ENCODE data around the gene SLC1A3.
"Not testable (repeated sequence)": the region's sequence is repeated elsewhere in the genome, so short reads cannot be mapped to it uniquely, and the experiment has no call there.

The SLC1A3 gene

GRCh38 chr5:36606428-36607113, at the start of gene SLC1A3:
SLC1A3 (plus strand) TSS chr5:36606606; CDS start chr5:36608424, 1,818 bp downstream.
- Histone ChIP-seq H3K27ac (ENCODE audit: low read length) (peak within 1 kb of the TSS; percentile 46), H3K9me3 (ENCODE audit: control insufficient read depth in 1 of 2, low read length in 2 of 2) (no peaks in the 10 kb centered on the region)

GRCh38 chr5:36558641-36559040, 47.8 kb upstream of the SLC1A3 start:
- Histone ChIP-seq H3K4me3 (ENCODE audit: low read depth in 1 of 2, low read length in 2 of 2) (no peak overlapping the region), H3K4me1 (ENCODE audit: control insufficient read depth in 1 of 2, insufficient read depth in 2 of 2, low read length in 2 of 2) (no peaks in the 10 kb centered on the region), H3K36me3 (ENCODE audit: control insufficient read depth in 1 of 2, insufficient read depth in 2 of 2, low read length in 2 of 2) (no peaks in the 10 kb centered on the region), H3K27ac (ENCODE audit: low read length) (no peak overlapping the region), H3K9me3 (ENCODE audit: control insufficient read depth in 1 of 2, low read length in 2 of 2) (peaks cover 0 to 2% of the 10 kb centered on the region in 2 donors), H3K27me3 (ENCODE audit: low read depth, low read length) (no peaks in the 10 kb centered on the region)

More at GRCh38 chr5:36606428-36607113, at the start of gene SLC1A3:
- no peaks in the 10 kb centered on the region for H3K36me3 ChIP-seq (ENCODE audit: control insufficient read depth in 1 of 2, insufficient read depth in 2 of 2, low read length in 2 of 2)
- H3K4me1 ChIP-seq (ENCODE audit: control insufficient read depth in 1 of 2, insufficient read depth in 2 of 2, low read length in 2 of 2): peaks cover 0 to 6% of the 10 kb centered on the region in 2 donors
- peak within 1 kb of the TSS; percentile 71 to 88 for H3K4me3 ChIP-seq (ENCODE audit: low read depth in 1 of 2, low read length in 2 of 2)
- no peaks in the 10 kb centered on the region for H3K27me3 ChIP-seq (ENCODE audit: low read depth, low read length)

- Histone ChIP-seq H3K4me1 (ENCODE audit: control insufficient read depth in 1 of 2, insufficient read depth in 2 of 2, low read length in 2 of 2) (no peaks in the 10 kb centered on the region), H3K27ac (ENCODE audit: low read length) (no peak overlapping the region), H3K4me3 (ENCODE audit: low read depth in 1 of 2, low read length in 2 of 2) (no peak overlapping the region), H3K36me3 (ENCODE audit: control insufficient read depth in 1 of 2, insufficient read depth in 2 of 2, low read length in 2 of 2) (no peaks in the 10 kb centered on the region), H3K27me3 (ENCODE audit: low read depth, low read length) (no peaks in the 10 kb centered on the region), H3K9me3 (ENCODE audit: control insufficient read depth in 1 of 2, low read length in 2 of 2) (peaks cover 0 to 2% of the 10 kb centered on the region in 2 donors)
These were observed 44.8 kb upstream of the SLC1A3 start for GRCh38 chr5:36561601-36562000.

GRCh38 chr5:36569491-36569890, 36.9 kb upstream of the SLC1A3 start:
- no peak overlapping the region for H3K27ac ChIP-seq (ENCODE audit: low read length)
- H3K27me3 ChIP-seq (ENCODE audit: low read depth, low read length): no peaks in the 10 kb centered on the region
- H3K4me3 ChIP-seq (ENCODE audit: low read depth in 1 of 2, low read length in 2 of 2): no peak overlapping the region
- no peaks in the 10 kb centered on the region for H3K9me3 ChIP-seq (ENCODE audit: control insufficient read depth in 1 of 2, low read length in 2 of 2)
- no peaks in the 10 kb centered on the region for H3K36me3 ChIP-seq (ENCODE audit: control insufficient read depth in 1 of 2, insufficient read depth in 2 of 2, low read length in 2 of 2)
- H3K4me1 ChIP-seq (ENCODE audit: control insufficient read depth in 1 of 2, insufficient read depth in 2 of 2, low read length in 2 of 2): no peaks in the 10 kb centered on the region

- no peaks in the 10 kb centered on the region for H3K9me3 ChIP-seq (ENCODE audit: control insufficient read depth in 1 of 2, low read length in 2 of 2)
- H3K4me1 ChIP-seq (ENCODE audit: control insufficient read depth in 1 of 2, insufficient read depth in 2 of 2, low read length in 2 of 2): no peaks in the 10 kb centered on the region
- H3K4me3 ChIP-seq (ENCODE audit: low read depth in 1 of 2, low read length in 2 of 2): no peak overlapping the region
- no peaks in the 10 kb centered on the region for H3K36me3 ChIP-seq (ENCODE audit: control insufficient read depth in 1 of 2, insufficient read depth in 2 of 2, low read length in 2 of 2)
- H3K27me3 ChIP-seq (ENCODE audit: low read depth, low read length): no peaks in the 10 kb centered on the region
- H3K27ac ChIP-seq (ENCODE audit: low read length): no peak overlapping the region
These were observed 35.9 kb upstream of the SLC1A3 start for GRCh38 chr5:36570301-36571095.

GRCh38 chr5:36571401-36572042, 34.9 kb upstream of the SLC1A3 start:
- Histone ChIP-seq H3K4me1 (ENCODE audit: control insufficient read depth in 1 of 2, insufficient read depth in 2 of 2, low read length in 2 of 2) (no peaks in the 10 kb centered on the region), H3K27me3 (ENCODE audit: low read depth, low read length) (no peaks in the 10 kb centered on the region), H3K4me3 (ENCODE audit: low read depth in 1 of 2, low read length in 2 of 2) (no peak overlapping the region), H3K36me3 (ENCODE audit: control insufficient read depth in 1 of 2, insufficient read depth in 2 of 2, low read length in 2 of 2) (no peaks in the 10 kb centered on the region), H3K9me3 (ENCODE audit: control insufficient read depth in 1 of 2, low read length in 2 of 2) (no peaks in the 10 kb centered on the region), H3K27ac (ENCODE audit: low read length) (no peak overlapping the region)

GRCh38 chr5:36573438-36573837, 33.0 kb upstream of the SLC1A3 start:
- Histone ChIP-seq H3K36me3 (ENCODE audit: control insufficient read depth in 1 of 2, insufficient read depth in 2 of 2, low read length in 2 of 2) (no peaks in the 10 kb centered on the region), H3K27me3 (ENCODE audit: low read depth, low read length) (no peaks in the 10 kb centered on the region), H3K4me1 (ENCODE audit: control insufficient read depth in 1 of 2, insufficient read depth in 2 of 2, low read length in 2 of 2) (no peaks in the 10 kb centered on the region), H3K4me3 (ENCODE audit: low read depth in 1 of 2, low read length in 2 of 2) (no peak overlapping the region), H3K27ac (ENCODE audit: low read length) (no peak overlapping the region), H3K9me3 (ENCODE audit: control insufficient read depth in 1 of 2, low read length in 2 of 2) (no peaks in the 10 kb centered on the region)

GRCh38 chr5:36575361-36575781, 31.0 kb upstream of the SLC1A3 start:
- no peak overlapping the region for H3K27ac ChIP-seq (ENCODE audit: low read length)
- no peak overlapping the region for H3K4me3 ChIP-seq (ENCODE audit: low read depth in 1 of 2, low read length in 2 of 2)
- H3K27me3 ChIP-seq (ENCODE audit: low read depth, low read length): no peaks in the 10 kb centered on the region
- H3K4me1 ChIP-seq (ENCODE audit: control insufficient read depth in 1 of 2, insufficient read depth in 2 of 2, low read length in 2 of 2): no peaks in the 10 kb centered on the region
- H3K36me3 ChIP-seq (ENCODE audit: control insufficient read depth in 1 of 2, insufficient read depth in 2 of 2, low read length in 2 of 2): no peaks in the 10 kb centered on the region
- no peaks in the 10 kb centered on the region for H3K9me3 ChIP-seq (ENCODE audit: control insufficient read depth in 1 of 2, low read length in 2 of 2)

GRCh38 chr5:36576721-36577120, 29.7 kb upstream of the SLC1A3 start:
- Histone ChIP-seq H3K9me3 (ENCODE audit: control insufficient read depth in 1 of 2, low read length in 2 of 2) (no peaks in the 10 kb centered on the region), H3K4me3 (ENCODE audit: low read depth in 1 of 2, low read length in 2 of 2) (no peak overlapping the region), H3K27me3 (ENCODE audit: low read depth, low read length) (no peaks in the 10 kb centered on the region), H3K4me1 (ENCODE audit: control insufficient read depth in 1 of 2, insufficient read depth in 2 of 2, low read length in 2 of 2) (no peaks in the 10 kb centered on the region), H3K36me3 (ENCODE audit: control insufficient read depth in 1 of 2, insufficient read depth in 2 of 2, low read length in 2 of 2) (no peaks in the 10 kb centered on the region), H3K27ac (ENCODE audit: low read length) (no peak overlapping the region)

GRCh38 chr5:36579858-36580257, 26.5 kb upstream of the SLC1A3 start:
- not testable (repeated sequence) for H3K4me1 ChIP-seq (ENCODE audit: control insufficient read depth in 1 of 2, insufficient read depth in 2 of 2, low read length in 2 of 2); H3K36me3 ChIP-seq (ENCODE audit: control insufficient read depth in 1 of 2, insufficient read depth in 2 of 2, low read length in 2 of 2); H3K27ac ChIP-seq (ENCODE audit: low read length); H3K9me3 ChIP-seq (ENCODE audit: control insufficient read depth in 1 of 2, low read length in 2 of 2); H3K27me3 ChIP-seq (ENCODE audit: low read depth, low read length); H3K4me3 ChIP-seq (ENCODE audit: low read depth in 1 of 2, low read length in 2 of 2)

- H3K27ac ChIP-seq (ENCODE audit: low read length): no peak overlapping the region
- no peaks in the 10 kb centered on the region for H3K9me3 ChIP-seq (ENCODE audit: control insufficient read depth in 1 of 2, low read length in 2 of 2)
- H3K27me3 ChIP-seq (ENCODE audit: low read depth, low read length): no peaks in the 10 kb centered on the region
- H3K4me1 ChIP-seq (ENCODE audit: control insufficient read depth in 1 of 2, insufficient read depth in 2 of 2, low read length in 2 of 2): no peaks in the 10 kb centered on the region
- no peak overlapping the region for H3K4me3 ChIP-seq (ENCODE audit: low read depth in 1 of 2, low read length in 2 of 2)
- H3K36me3 ChIP-seq (ENCODE audit: control insufficient read depth in 1 of 2, insufficient read depth in 2 of 2, low read length in 2 of 2): no peaks in the 10 kb centered on the region
These were observed 25.3 kb upstream of the SLC1A3 start for GRCh38 chr5:36581070-36581469.
